Smooth muscle cell (in vitro differentiated cells): Measurements from ENCODE around the gene GPBAR1. TPM values are rescaled to one million over a fixed set of nuclear protein-coding genes. Genes with fewer than 3 reads are reported as not detected.
A peak's percentile ranks its signal among the peaks of the same experiment; 100 is the strongest.

Source experiments
- DNase-seq: peaks from one replicate; lab custom pipeline; 2025; ENCODE audit not compliant: unreplicated experiment; lab: John Stamatoyannopoulos, UW
- H2AFZ ChIP-seq: fragments of 200-600 bp; sonication (generic); 2 replicates; pipeline ENCODE4 v1.6.0; 2016; ENCODE audit warnings: antibody characterized with exemption, low read depth, mild to moderate bottlenecking
- H3F3A ChIP-seq: fragments of 200-600 bp; sonication (generic); 2 replicates; pipeline ENCODE4 v1.6.0; 2017; ENCODE audit warnings: antibody characterized with exemption, low read depth
- H3K27ac ChIP-seq: fragments of 200-600 bp; sonication (generic); 2 replicates; pipeline ENCODE4 v1.5.1; 2016; ENCODE audit warnings: low read depth, mild to moderate bottlenecking
- H3K27me3 ChIP-seq: fragments of 200-600 bp; sonication (generic); 2 replicates; pipeline ENCODE4 v1.6.1; 2016; ENCODE audit warnings: low read depth, mild to moderate bottlenecking
- H3K36me3 ChIP-seq: fragments of 200-600 bp; sonication (generic); 2 replicates; pipeline ENCODE4 v1.5.1; 2016; ENCODE audit warnings: low read depth
- H3K4me1 ChIP-seq: fragments of 200-600 bp; sonication (generic); 2 replicates; pipeline ENCODE4 v1.5.1; 2016; ENCODE audit warnings: low read depth
- H3K4me2 ChIP-seq: fragments of 200-600 bp; sonication (generic); 2 replicates; pipeline ENCODE4 v1.6.0; 2016; ENCODE audit warnings: mild to moderate bottlenecking
- H3K4me3 ChIP-seq: fragments of 200-600 bp; sonication (generic); 2 replicates; pipeline ENCODE4 v1.5.1; 2016; ENCODE audit warnings: mild to moderate bottlenecking
- H3K79me2 ChIP-seq: fragments of 200-600 bp; sonication (generic); 2 replicates; pipeline ENCODE4 v1.6.0; 2016; ENCODE audit warnings: low read depth, mild to moderate bottlenecking
- H3K9ac ChIP-seq: fragments of 200-600 bp; sonication (generic); 2 replicates; pipeline ENCODE4 v1.6.0; 2016; ENCODE audit warnings: low read depth
- H3K9me3 ChIP-seq: fragments of 200-600 bp; sonication (generic); replicated peaks from 2 replicates; pipeline ENCODE4 v1.5.1; 2016; ENCODE audit warnings: low read depth
- H4K20me1 ChIP-seq: fragments of 200-600 bp; sonication (generic); 2 replicates; pipeline ENCODE4 v1.6.0; 2016; ENCODE audit warnings: low read depth
- WGBS: methylation state at CpG from one replicate; pipeline ENCODE4 v1.1.7; 2016; ENCODE audit warnings: low lambda C conversion rate; 5-methylcytosine and 5-hydroxymethylcytosine counted together
- polyA plus RNA-seq: library from polyadenylated mRNA; unstranded; fragments of >200 nt; fragmentation: Nextera tagmentation; extraction: Ambion mirVana; gene quantifications from 2 replicates; pipeline ENCODE4 v1.2.1, GENCODE V29; 2016
- total RNA-seq: library from RNA; depleted of rRNA; stranded (reverse); fragments of >200 nt; gene quantifications from 2 replicates; pipeline ENCODE4 v1.2.3, GENCODE V29; 2014
- TF ChIP-seq, protein P1 (sequence below): fragments of 200-600 bp; sonication (generic); IDR thresholded peaks from 2 replicates; pipeline ENCODE4 v1.5.1; 2017; ENCODE audit warnings: borderline replicate concordance, mild to moderate bottlenecking, antibody characterized with exemption; ENCODE audit not compliant: insufficient read depth, poor library complexity, severe bottlenecking

The GPBAR1 gene
- total and polyA plus RNA-seq, 2 experiments from 2014 or later: 1.3 to 1.6 TPM

DNA sequence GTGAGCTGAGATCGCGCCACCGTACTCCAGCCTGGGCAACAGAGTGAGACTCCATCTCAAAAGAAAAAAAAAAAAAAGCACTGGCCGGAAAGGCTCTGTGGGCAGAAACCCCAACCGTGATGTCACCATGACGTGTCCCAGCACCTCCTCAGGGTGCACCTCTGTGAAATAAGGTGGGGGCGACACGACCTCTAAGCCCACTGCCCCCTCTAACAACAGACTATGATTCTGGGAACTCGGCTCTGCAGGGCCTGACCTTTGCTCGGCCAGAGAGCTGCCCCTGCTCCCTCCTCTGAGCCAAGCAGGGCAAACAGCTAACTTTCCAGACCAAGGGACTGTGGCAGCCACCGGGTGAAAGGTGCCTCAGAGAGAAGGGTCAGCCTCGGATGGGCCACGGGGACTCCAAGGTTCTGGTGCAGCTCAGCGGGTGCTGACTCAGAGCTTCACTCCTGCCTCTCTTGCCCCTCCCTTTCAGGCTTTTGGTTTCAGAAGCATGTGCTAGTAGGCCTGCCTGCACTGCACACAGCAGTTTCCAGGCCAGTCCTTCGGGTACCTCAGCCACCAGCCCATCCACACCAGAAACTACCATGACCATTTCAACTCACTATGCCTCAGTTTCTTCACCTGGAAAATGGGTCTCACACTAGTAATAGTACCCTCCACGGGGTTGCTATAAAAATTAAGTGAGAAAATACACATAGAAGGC is 23.4 kb downstream of the GPBAR1 start:
- Histone ChIP-seq H3K9ac (peak overlapping the region; percentile 65), H3K79me2 (peaks cover 80% of the 10 kb centered on the region)
- DNase-seq: peak; percentile 23

DNA sequence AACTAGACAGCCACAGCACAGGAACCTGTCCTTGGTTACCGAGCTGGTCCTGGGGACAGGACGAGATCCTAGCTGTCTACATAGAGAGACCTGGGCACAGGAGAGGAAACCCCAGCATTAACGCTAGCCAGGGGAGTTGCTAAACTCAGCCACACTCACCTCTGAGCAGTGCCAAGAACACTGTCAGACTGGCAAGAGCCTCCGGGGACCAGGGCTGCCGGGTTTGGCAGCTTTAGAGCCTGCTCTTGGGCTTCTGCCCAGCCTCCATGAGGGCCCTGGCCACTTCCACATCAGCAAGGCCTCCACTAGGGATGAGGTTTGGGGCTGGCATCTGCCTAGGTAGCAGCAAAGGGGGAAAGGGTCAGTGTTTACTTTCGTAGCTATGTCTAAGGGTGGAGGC is 24.8 kb downstream of the GPBAR1 start:
- Histone ChIP-seq H3K9ac (peak overlapping the region; percentile 98), H3K27me3 (no peaks in the 10 kb centered on the region), H3K4me3 (peak overlapping the region; percentile 39), H2AFZ (no peak overlapping the region), H3K79me2 (peaks cover 80% of the 10 kb centered on the region), H3K4me2 (peak overlapping the region; percentile 86), H3F3A (peaks cover 48% of the 10 kb centered on the region), H3K9me3 (no peaks in the 10 kb centered on the region), H3K4me1 (peaks cover 36% of the 10 kb centered on the region), H4K20me1 (peaks cover 10% of the 10 kb centered on the region), H3K36me3 (no peaks in the 10 kb centered on the region), H3K27ac (peak overlapping the region; percentile 100)
- DNase-seq: no peak
- TF ChIP-seq, protein P1, sequence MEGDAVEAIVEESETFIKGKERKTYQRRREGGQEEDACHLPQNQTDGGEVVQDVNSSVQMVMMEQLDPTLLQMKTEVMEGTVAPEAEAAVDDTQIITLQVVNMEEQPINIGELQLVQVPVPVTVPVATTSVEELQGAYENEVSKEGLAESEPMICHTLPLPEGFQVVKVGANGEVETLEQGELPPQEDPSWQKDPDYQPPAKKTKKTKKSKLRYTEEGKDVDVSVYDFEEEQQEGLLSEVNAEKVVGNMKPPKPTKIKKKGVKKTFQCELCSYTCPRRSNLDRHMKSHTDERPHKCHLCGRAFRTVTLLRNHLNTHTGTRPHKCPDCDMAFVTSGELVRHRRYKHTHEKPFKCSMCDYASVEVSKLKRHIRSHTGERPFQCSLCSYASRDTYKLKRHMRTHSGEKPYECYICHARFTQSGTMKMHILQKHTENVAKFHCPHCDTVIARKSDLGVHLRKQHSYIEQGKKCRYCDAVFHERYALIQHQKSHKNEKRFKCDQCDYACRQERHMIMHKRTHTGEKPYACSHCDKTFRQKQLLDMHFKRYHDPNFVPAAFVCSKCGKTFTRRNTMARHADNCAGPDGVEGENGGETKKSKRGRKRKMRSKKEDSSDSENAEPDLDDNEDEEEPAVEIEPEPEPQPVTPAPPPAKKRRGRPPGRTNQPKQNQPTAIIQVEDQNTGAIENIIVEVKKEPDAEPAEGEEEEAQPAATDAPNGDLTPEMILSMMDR: no peak
- 88% methylated on average over 6 of the region's 6 CpGs for WGBS

More for the DNA sequence above, 23.4 kb downstream of the GPBAR1 start:
- H3K27me3 ChIP-seq: no peaks in the 10 kb centered on the region
- peaks cover 26% of the 10 kb centered on the region for H3K4me1 ChIP-seq
- peak overlapping the region; percentile 71 for H3K4me2 ChIP-seq
- no peaks in the 10 kb centered on the region for H3K36me3 ChIP-seq
- WGBS: 60% methylated on average over 16 of the region's 16 CpGs
- no peak overlapping the region for H2AFZ ChIP-seq
- H4K20me1 ChIP-seq: peaks cover 10% of the 10 kb centered on the region
- no peak overlapping the region for H3K4me3 ChIP-seq
- H3F3A ChIP-seq: peaks cover 45% of the 10 kb centered on the region
- peak overlapping the region; percentile 100 for H3K27ac ChIP-seq
- no peaks in the 10 kb centered on the region for H3K9me3 ChIP-seq
- TF ChIP-seq, protein P1: no peak

DNA sequence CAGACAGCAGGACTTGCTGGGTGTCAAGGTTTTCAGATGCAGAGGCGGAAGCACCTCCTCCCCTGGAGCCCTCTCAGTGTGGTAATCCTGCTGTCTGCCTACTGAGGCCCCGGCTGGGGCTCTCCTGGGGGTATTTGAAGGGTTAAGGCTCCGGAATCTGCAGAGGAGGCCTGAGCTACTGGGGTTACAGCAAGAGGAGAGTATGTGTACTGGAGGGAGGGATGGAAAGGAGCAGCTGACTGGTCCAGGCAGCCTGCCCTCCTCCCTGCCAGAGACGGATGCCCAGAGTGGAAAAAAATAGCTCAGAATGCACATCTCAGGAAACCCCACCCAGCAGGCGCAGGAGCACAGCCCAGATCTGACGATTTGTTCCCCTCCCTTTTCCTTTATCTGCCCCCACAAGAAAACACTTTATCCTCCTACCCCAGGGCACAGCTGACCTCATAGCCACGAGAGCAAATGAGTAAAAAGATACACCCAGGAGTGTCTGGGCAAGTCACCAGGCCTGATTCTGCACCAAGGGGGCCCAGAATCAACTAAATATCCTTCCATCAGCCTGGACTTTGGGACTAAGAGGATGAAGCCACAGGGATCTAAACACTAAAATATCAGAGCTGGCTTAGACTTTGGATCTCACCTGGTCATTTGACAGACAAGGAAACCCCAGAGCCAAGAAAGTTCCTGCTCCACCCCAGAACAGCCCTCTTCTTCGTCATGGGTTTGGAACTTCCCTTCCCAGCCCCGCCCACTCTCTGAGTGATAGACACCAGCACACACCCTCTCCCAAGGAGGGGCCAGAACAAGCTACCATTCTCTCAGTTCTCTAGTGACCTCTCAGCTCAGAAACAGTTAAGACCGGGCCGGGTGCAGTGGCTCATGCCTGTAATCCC is 26.0 kb downstream of the GPBAR1 start:
- Histone ChIP-seq H3K4me1 (peaks cover 47% of the 10 kb centered on the region), H3F3A (peaks cover 51% of the 10 kb centered on the region), H3K27me3 (no peaks in the 10 kb centered on the region), H3K79me2 (peaks cover 81% of the 10 kb centered on the region), H3K4me3 (peak overlapping the region; percentile 39), H2AFZ (no peak overlapping the region), H3K9ac (peak overlapping the region; percentile 98), H3K36me3 (no peaks in the 10 kb centered on the region), H4K20me1 (peaks cover 10% of the 10 kb centered on the region), H3K9me3 (no peaks in the 10 kb centered on the region), H3K27ac (peak overlapping the region; percentile 100), H3K4me2 (peak overlapping the region; percentile 86)
- 2% methylated on average over 11 of the region's 11 CpGs for WGBS
- TF ChIP-seq, protein P1: no peak
- peak; percentile 65 for DNase-seq
